H1 (cell line): Measurements from ENCODE around the gene CRELD1. TPM values are rescaled to one million over a fixed set of nuclear protein-coding genes. Genes with fewer than 3 reads are reported as not detected.

Experiments used
- RNF2 ChIP-seq: fragments of 200-900, 300-1000 bp; sonication (generic); IDR thresholded peaks from 2 replicates; pipeline ENCODE4 v1.7.1; 2016; ENCODE audit warnings: borderline replicate concordance, low read depth, mild to moderate bottlenecking, antibody characterized with exemption, low read length; ENCODE audit not compliant: poor library complexity, severe bottlenecking; ENCODE audit errors: missing control alignments
- TEAD4 ChIP-seq: IDR thresholded peaks from 2 replicates; pipeline ENCODE4 v1.6.1; 2012; ENCODE audit warnings: low read depth, low read length, inconsistent platforms, mixed read lengths
- ZNF274 ChIP-seq: IDR thresholded peaks from 2 replicates; pipeline ENCODE4 v1.7.0; 2012; ENCODE audit warnings: low read length, borderline replicate concordance; ENCODE audit errors: extremely low read depth
- polyA plus RNA-seq, 7 experiments: library from polyadenylated mRNA; depleted of rRNA in 3 of 7; stranded (reverse) in 5 of 7; unstranded in 2 of 7; fragments of >200 nt in 5 of 7; fragments of 200-250 nt in 2 of 7; gene quantifications; 1 replicate in 5 of 7; 2 replicates in 1 of 7; 4 replicates in 1 of 7; pipeline versions ENCODE4 v1.2.1 to v1.2.3, GENCODE V29; 2011 to 2013; ENCODE audit warnings: missing spikeins in 2 of 7, mixed read lengths in 2 of 7
- total RNA-seq: library from RNA; stranded (reverse); fragmentation: NEBNext Ultra II Directional; extraction: Animal tissue kit (Norgen Biotek cat#: 25700); gene quantifications from 2 replicates; pipeline ENCODE4 v1.2.1, GENCODE V29; 2021
- TF ChIP-seq, protein P1 (sequence below), 3 experiments: IDR thresholded peaks; 1 replicate in 2 of 3; 2 replicates in 1 of 3; pipeline versions ENCODE4 v1.5.1 to v1.6.1; 2011; ENCODE audit warnings: low read length in 3 of 3, mild to moderate bottlenecking in 3 of 3, inconsistent platforms in 2 of 3, low read depth in 1 of 3, moderate library complexity in 1 of 3; ENCODE audit not compliant: insufficient read depth in 1 of 3; ENCODE audit errors: control extremely low read depth in 1 of 3
- TF ChIP-seq, protein P2 (sequence below): IDR thresholded peaks from 2 replicates; pipeline ENCODE4 v1.6.1; 2012; ENCODE audit warnings: inconsistent platforms

Gene CRELD1
- total and polyA plus RNA-seq, 2 of the 8 experiments (the other 6 are each of a cell fraction or from before 2014, with no cell fraction given), result 12.9 to 15.1 TPM

DNA sequence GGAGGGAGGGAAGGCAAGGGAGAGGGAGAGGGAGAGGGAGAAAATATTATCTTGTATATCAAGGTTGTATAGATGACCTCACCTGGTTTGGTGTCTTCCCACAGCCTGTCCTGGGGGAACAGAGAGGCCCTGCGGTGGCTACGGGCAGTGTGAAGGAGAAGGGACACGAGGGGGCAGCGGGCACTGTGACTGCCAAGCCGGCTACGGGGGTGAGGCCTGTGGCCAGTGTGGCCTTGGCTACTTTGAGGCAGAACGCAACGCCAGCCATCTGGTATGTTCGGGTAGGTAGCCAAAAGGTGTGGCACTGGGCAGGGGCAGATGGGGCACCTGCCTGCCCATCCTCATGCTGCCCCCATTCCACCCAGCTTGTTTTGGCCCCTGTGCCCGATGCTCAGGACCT is 7.1 kb downstream of the CRELD1 start (continued):
- TF ChIP-seq, protein P1, sequence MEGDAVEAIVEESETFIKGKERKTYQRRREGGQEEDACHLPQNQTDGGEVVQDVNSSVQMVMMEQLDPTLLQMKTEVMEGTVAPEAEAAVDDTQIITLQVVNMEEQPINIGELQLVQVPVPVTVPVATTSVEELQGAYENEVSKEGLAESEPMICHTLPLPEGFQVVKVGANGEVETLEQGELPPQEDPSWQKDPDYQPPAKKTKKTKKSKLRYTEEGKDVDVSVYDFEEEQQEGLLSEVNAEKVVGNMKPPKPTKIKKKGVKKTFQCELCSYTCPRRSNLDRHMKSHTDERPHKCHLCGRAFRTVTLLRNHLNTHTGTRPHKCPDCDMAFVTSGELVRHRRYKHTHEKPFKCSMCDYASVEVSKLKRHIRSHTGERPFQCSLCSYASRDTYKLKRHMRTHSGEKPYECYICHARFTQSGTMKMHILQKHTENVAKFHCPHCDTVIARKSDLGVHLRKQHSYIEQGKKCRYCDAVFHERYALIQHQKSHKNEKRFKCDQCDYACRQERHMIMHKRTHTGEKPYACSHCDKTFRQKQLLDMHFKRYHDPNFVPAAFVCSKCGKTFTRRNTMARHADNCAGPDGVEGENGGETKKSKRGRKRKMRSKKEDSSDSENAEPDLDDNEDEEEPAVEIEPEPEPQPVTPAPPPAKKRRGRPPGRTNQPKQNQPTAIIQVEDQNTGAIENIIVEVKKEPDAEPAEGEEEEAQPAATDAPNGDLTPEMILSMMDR (IDR thresholded peaks at IDR 0.05; ENCODE audit: control extremely low read depth in 1 of 3, insufficient read depth in 1 of 3, low read depth in 1 of 3, low read length in 3 of 3), result no peak
- TF ChIP-seq, protein P2, sequence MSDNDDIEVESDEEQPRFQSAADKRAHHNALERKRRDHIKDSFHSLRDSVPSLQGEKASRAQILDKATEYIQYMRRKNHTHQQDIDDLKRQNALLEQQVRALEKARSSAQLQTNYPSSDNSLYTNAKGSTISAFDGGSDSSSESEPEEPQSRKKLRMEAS, result no peak
- TF ChIP-seq TEAD4, result no peak
- TF ChIP-seq ZNF274, result no peak
- no peak for TF ChIP-seq RNF2
